Endothelial cell of umbilical vein (primary cell): Measurements from ENCODE around the gene IL1R2. TPM values are rescaled to one million over a fixed set of nuclear protein-coding genes. Genes with fewer than 3 reads are reported as not detected.

Experiments used
- BruUV-seq: library from RNA; stranded (reverse); fragments of 400-500 nt; replicated peaks from 2 replicates; lab custom pipeline; 2021; lab: Mats Ljungman, UMichigan
- CTCF ChIA-PET: fragments of 300-600, 350-600 bp; sonication (Branson Sonifier 250); formaldehyde crosslinking; loops from one replicate; lab custom pipeline; 2021; ENCODE audit warnings: antibody characterized with exemption, inconsistent platforms; lab: Charles Lee
- POLR2A ChIA-PET: fragments of 300-600, 350-600 bp; sonication (Branson Sonifier 250); formaldehyde crosslinking; loops from one replicate; lab custom pipeline; 2021; ENCODE audit warnings: antibody characterized with exemption, inconsistent platforms; lab: Charles Lee
- DNase-seq: peaks from one replicate; pipeline ENCODE4 v3.0.0-alpha.2; 2011; ENCODE audit warnings: low read depth, low spot score
- FAIRE-seq: peaks from 2 replicates; lab custom pipeline; 2011; peaks lifted over from hg19 to GRCh38; lab: Jason Lieb, UNC
- H2AFZ ChIP-seq: 2 replicates; pipeline ENCODE4 v1.6.0; 2012; ENCODE audit warnings: low read depth, low read length, control low read depth, inconsistent platforms
- H3K27ac ChIP-seq: 2 replicates; pipeline ENCODE4 v1.5.1; 2011; ENCODE audit warnings: low read depth, mild to moderate bottlenecking, control low read depth, low read length, moderate library complexity; ENCODE audit not compliant: insufficient read depth
- H3K27me3 ChIP-seq, 2 experiments: 2 replicates each; pipeline versions ENCODE4 v1.6.0 to v1.6.1; 2011; ENCODE audit warnings: low read length in 2 of 2, mixed read lengths in 1 of 2; ENCODE audit not compliant: control insufficient read depth in 2 of 2, insufficient read depth in 2 of 2
- H3K36me3 ChIP-seq, 2 experiments: 2 replicates in 1 of 2; 3 replicates in 1 of 2; pipeline ENCODE4 v1.5.1; 2011; ENCODE audit warnings: low read length in 2 of 2, mild to moderate bottlenecking in 1 of 2, moderate library complexity in 1 of 2; ENCODE audit not compliant: control insufficient read depth in 2 of 2, insufficient read depth in 2 of 2; ENCODE audit errors: extremely low read depth in 1 of 2
- H3K4me1 ChIP-seq: 3 replicates; pipeline ENCODE4 v1.5.1; 2011; ENCODE audit warnings: mild to moderate bottlenecking, low read length; ENCODE audit not compliant: control insufficient read depth, insufficient read depth; ENCODE audit errors: extremely low read depth
- H3K4me2 ChIP-seq: 2 replicates; pipeline ENCODE4 v1.6.1; 2011; ENCODE audit warnings: low read length, control low read depth, mixed read lengths; ENCODE audit not compliant: insufficient read depth
- H3K4me3 ChIP-seq, 3 experiments: fragments of 200-600 bp in 1 of 3; sonication (generic), shearing (Covaris generic) in 1 of 3; replicated peaks in 1 of 3; 2 replicates each; pipeline ENCODE4 v1.5.1; 2011 to 2016; ENCODE audit warnings: control low read depth in 3 of 3, low read length in 3 of 3, mild to moderate bottlenecking in 2 of 3, inconsistent platforms in 1 of 3, low read depth in 1 of 3, moderate library complexity in 1 of 3; ENCODE audit not compliant: insufficient read depth in 1 of 3
- H3K79me2 ChIP-seq: 2 replicates; pipeline ENCODE4 v1.6.0; 2012; ENCODE audit warnings: low read length, inconsistent platforms; ENCODE audit not compliant: control insufficient read depth, insufficient read depth
- H3K9ac ChIP-seq: replicated peaks from 2 replicates; pipeline ENCODE3; 2011; ENCODE audit warnings: low read length, control low read depth; ENCODE audit not compliant: insufficient read depth; ENCODE audit errors: extremely low read depth
- H3K9me1 ChIP-seq: replicated peaks from 3 replicates; pipeline ENCODE4 v1.6.0; 2011; ENCODE audit warnings: mild to moderate bottlenecking, low read length; ENCODE audit not compliant: control insufficient read depth, insufficient read depth; ENCODE audit errors: extremely low read depth
- H3K9me3 ChIP-seq: replicated peaks from 2 replicates; pipeline ENCODE4 v1.5.1; 2012; ENCODE audit warnings: low read length, inconsistent platforms; ENCODE audit not compliant: control insufficient read depth, insufficient read depth
- H4K20me1 ChIP-seq: replicated peaks from 2 replicates; pipeline ENCODE3; 2011; ENCODE audit warnings: mild to moderate bottlenecking, low read length; ENCODE audit not compliant: control insufficient read depth, insufficient read depth; ENCODE audit errors: extremely low read depth
- CTCF ChIP-seq, 2 donors: IDR thresholded peaks; 1 replicate in 1 of 2; 2 replicates in 1 of 2; pipeline ENCODE4 v1.5.1; 2011; ENCODE audit warnings: low read length in 2 of 2, mild to moderate bottlenecking in 2 of 2, moderate library complexity in 2 of 2, control low read depth in 1 of 2, inconsistent platforms in 1 of 2, low read depth in 1 of 2; ENCODE audit not compliant: insufficient read depth in 1 of 2; ENCODE audit errors: extremely low read depth in 1 of 2
- EZH2 ChIP-seq: IDR thresholded peaks from 2 replicates; pipeline ENCODE4 v1.6.1; 2012; ENCODE audit warnings: borderline replicate concordance, low read depth, mild to moderate bottlenecking, moderate library complexity, low read length, inconsistent platforms; ENCODE audit not compliant: severe bottlenecking
- FOS ChIP-seq: IDR thresholded peaks from 2 replicates; pipeline ENCODE4 v1.6.1; 2011; ENCODE audit warnings: mild to moderate bottlenecking, low read length, moderate library complexity, borderline replicate concordance; ENCODE audit not compliant: insufficient read depth
- GATA2 ChIP-seq: IDR thresholded peaks from 2 replicates; pipeline ENCODE4 v1.7.0; 2011; ENCODE audit warnings: low read depth, mild to moderate bottlenecking, moderate library complexity, mixed read lengths, low read length; ENCODE audit not compliant: insufficient read length, insufficient read depth
- JUN ChIP-seq: IDR thresholded peaks from 2 replicates; pipeline ENCODE4 v1.6.1; 2011; ENCODE audit warnings: borderline replicate concordance, low read depth; ENCODE audit not compliant: insufficient read length, insufficient read depth
- MAX ChIP-seq: IDR thresholded peaks from 2 replicates; pipeline ENCODE4 v1.6.1; 2011; ENCODE audit not compliant: insufficient read depth, insufficient read length
- MYC ChIP-seq: IDR thresholded peaks from one replicate; pipeline ENCODE4 v1.6.1; 2011; ENCODE audit warnings: mild to moderate bottlenecking, low read depth, low read length
- POLR2A ChIP-seq: IDR thresholded peaks from 2 replicates; pipeline ENCODE4 v1.6.1; 2012; ENCODE audit warnings: low read depth, mild to moderate bottlenecking, control low read depth, low read length
- POLR2AphosphoS5 ChIP-seq: IDR thresholded peaks from 2 replicates; pipeline ENCODE4 v1.6.1; 2012; ENCODE audit warnings: low read depth, mild to moderate bottlenecking, control low read depth, low read length, moderate library complexity; ENCODE audit not compliant: insufficient read depth
- dilution Hi-C: fragments of 300-500 bp; cut with MboI; formaldehyde crosslinking; loops from one replicate; pipeline ENCODE4 v1.15.0; 2019; ENCODE audit warnings: low sequenced_read_pairs; ENCODE audit not compliant: extremely low pct_ligation_motif_present
- intact Hi-C: fragments of 100-400 bp; cut with micrococcal nuclease; formaldehyde crosslinking; loops from one replicate; pipeline ENCODE4 v1.10.0; 2022
- polyA plus RNA-seq, 4 experiments: library from polyadenylated mRNA; depleted of rRNA in 3 of 4; stranded (reverse) in 3 of 4; unstranded in 1 of 4; fragments of >200 nt; gene quantifications; 2 replicates each; pipeline versions ENCODE4 v1.2.1 to v1.2.3, GENCODE V29; 2011 to 2012; ENCODE audit warnings: missing spikeins in 1 of 4
- total RNA-seq: library from RNA; stranded (reverse); gene quantifications from 2 replicates; pipeline ENCODE4 v1.2.3, GENCODE V29; 2021

IL1R2 gene
- total and polyA plus RNA-seq, 2 donors (not counting 3 experiments of a cell fraction or from before 2014, with no cell fraction given): not detected

- Histone ChIP-seq H3K27me3 (peaks cover 11% of the 10 kb centered on the region in 2 experiments), H3K9ac (no peak overlapping the region), H3K4me1 (no peaks in the 10 kb centered on the region), H3K9me3 (no peaks in the 10 kb centered on the region), H4K20me1 (no peaks in the 10 kb centered on the region), H3K4me2 (no peak overlapping the region), H3K36me3 (no peaks in the 10 kb centered on the region), H3K4me3 (no peak overlapping the region), H3K79me2 (no peaks in the 10 kb centered on the region), H3K27ac (no peak overlapping the region), H2AFZ (no peak overlapping the region), H3K9me1 (no peaks in the 10 kb centered on the region)
- TF ChIP-seq POLR2AphosphoS5 (no peak), CTCF (IDR thresholded peaks at IDR 0.05; ENCODE audit: extremely low read depth in 1 of 2, insufficient read depth in 1 of 2, low read depth in 1 of 2, low read length in 2 of 2) (no peak), EZH2 (no peak), MAX (no peak), JUN (no peak), POLR2A (no peak), FOS (no peak), MYC (no peak), GATA2 (no peak)
- no peak for FAIRE-seq
- no TSS peak for BruUV-seq
- CTCF ChIA-PET: interaction anchor here (1.4 kb wide), 1 partner anchor 18 kb away, joined by 6 read pairs; no protein-coding TSS in a partner anchor
- POLR2A ChIA-PET: no interaction called here
- no peak for DNase-seq
- intact Hi-C loops: loop anchor here (10.0 kb wide), 1 partner anchor 744 kb away; no protein-coding TSS in a partner anchor
- dilution Hi-C loops: no loop called here
Measured at GRCh38 chr2:101988541-101988940, 3.2 kb upstream of the IL1R2 start.
